Lower leg skin (tissue), 4 donors: Measurements from ENCODE around the gene KYNU. TPM values are rescaled to one million over a fixed set of nuclear protein-coding genes. Genes with fewer than 3 reads are reported as not detected.

Source experiments
- DNase-seq, 2 donors: peaks; one replicate each; pipeline ENCODE4 v3.0.0-alpha.2; 2019; ENCODE audit warnings: low spot score in 2 of 2
- H3K4me3 ChIP-seq: fragments of 200-600 bp; sonication (generic); 2 replicates; pipeline ENCODE4 v1.5.1; 2017; ENCODE audit warnings: mild to moderate bottlenecking, low read depth; ENCODE audit not compliant: poor library complexity, severe bottlenecking
- CTCF ChIP-seq, 3 donors: fragments of 450-650 bp; IDR thresholded peaks; one replicate each; pipeline ENCODE4 v1.5.1; 2016; ENCODE audit warnings: antibody characterized with exemption in 3 of 3, mild to moderate bottlenecking in 3 of 3, moderate library complexity in 2 of 3
- POLR2A ChIP-seq, 2 donors: fragments of 450-650 bp; IDR thresholded peaks; one replicate each; pipeline ENCODE4 v1.6.1; 2016 to 2017; ENCODE audit warnings: antibody characterized with exemption in 2 of 2, mild to moderate bottlenecking in 1 of 2, moderate library complexity in 1 of 2
- WGBS, 2 donors: methylation state at CpG; one replicate each; pipeline ENCODE4 v1.1.5; 2018; 5-methylcytosine and 5-hydroxymethylcytosine counted together
- intact Hi-C: fragments of 100-400 bp; cut with DNase I; formaldehyde crosslinking; loops from one replicate; pipeline ENCODE4 v1.15.0; 2023; ENCODE audit warnings: low total_unique reads
- total RNA-seq, 4 donors: library from RNA; depleted of rRNA; stranded (reverse); fragments of >200 nt; gene quantifications; one replicate each; pipeline ENCODE4 v1.1.0, GENCODE V29; 2016

The KYNU gene
- total RNA-seq, 4 donors from 2014 or later: 1.2 to 6.1 (median 2.6) TPM

- 91 to 93% methylated on average over 6 of the region's 6 CpGs for WGBS, 2 donors
- intact Hi-C loops: no loop called here
- no peak for DNase-seq
- no peak overlapping the region for H3K4me3 ChIP-seq
- no peak for TF ChIP-seq POLR2A (IDR thresholded peaks at IDR 0.05)
- no peak for TF ChIP-seq CTCF (IDR thresholded peaks at IDR 0.05)
Observed at GRCh38 chr2:142871396-142871795, 6.1 kb upstream of the KYNU start.

- H3K4me3 ChIP-seq: no peak overlapping the region
- 80 to 83% methylated on average over 6 of the region's 6 CpGs for WGBS, 2 donors
- no peak for DNase-seq
- intact Hi-C loops: no loop called here
- no peak for TF ChIP-seq POLR2A (IDR thresholded peaks at IDR 0.05)
- no peak for TF ChIP-seq CTCF (IDR thresholded peaks at IDR 0.05)
Observed at GRCh38 chr2:142872882-142873724, 4.4 kb upstream of the KYNU start.

GRCh38 chr2:142873831-142874287 lies 3.6 kb upstream of the KYNU start:
- no peak overlapping the region for H3K4me3 ChIP-seq
- no peak for DNase-seq
- WGBS, 2 donors: 80 to 93% methylated on average over 1 of the region's 1 CpG
- intact Hi-C loops: no loop called here
- TF ChIP-seq POLR2A (IDR thresholded peaks at IDR 0.05) (no peak), CTCF (IDR thresholded peaks at IDR 0.05) (no peak)

GRCh38 chr2:142874293-142874814 lies 3.1 kb upstream of the KYNU start:
- 10 to 11% methylated on average over 2 of the region's 2 CpGs for WGBS, 2 donors
- no peak overlapping the region for H3K4me3 ChIP-seq
- TF ChIP-seq POLR2A (IDR thresholded peaks at IDR 0.05) (no peak), CTCF (IDR thresholded peaks at IDR 0.05) (no peak)
- peak; percentile 80 to 86 for DNase-seq
- intact Hi-C loops: no loop called here

GRCh38 chr2:142875010-142875409 lies 2.5 kb upstream of the KYNU start:
- no peak for TF ChIP-seq POLR2A (IDR thresholded peaks at IDR 0.05)
- TF ChIP-seq CTCF (IDR thresholded peaks at IDR 0.05): no peak
- 89 to 90% methylated on average over 6 of the region's 6 CpGs for WGBS, 2 donors
- intact Hi-C loops: no loop called here
- no peak for DNase-seq
- H3K4me3 ChIP-seq: no peak overlapping the region
